Ishikawa (cell line): ENCODE measurements around the gene ZGRF1.

ENCODE experiments used
- CEBPB ChIP-seq: IDR thresholded peaks from 2 replicates; pipeline ENCODE4 v1.6.1; 2012
- EP300 ChIP-seq: IDR thresholded peaks from 2 replicates; pipeline ENCODE4 v1.6.1; 2012; ENCODE audit warnings: borderline replicate concordance
- MAX ChIP-seq: IDR thresholded peaks from 2 replicates; pipeline ENCODE4 v1.6.1; 2012
- NFIC ChIP-seq: IDR thresholded peaks from 2 replicates; pipeline ENCODE4 v1.6.1; 2012
- RAD21 ChIP-seq: IDR thresholded peaks from 2 replicates; pipeline ENCODE4 v1.6.1; 2012; ENCODE audit warnings: low read depth
- USF1 ChIP-seq: IDR thresholded peaks from 2 replicates; pipeline ENCODE4 v1.6.1; 2012

- TF ChIP-seq NFIC, result no peak
- TF ChIP-seq EP300, result no peak
- TF ChIP-seq USF1, result no peak
- TF ChIP-seq CEBPB, result no peak
- no peak for TF ChIP-seq RAD21
- no peak for TF ChIP-seq MAX
Measured at GRCh38 chr4:112673076-112673475, 36.4 kb upstream of the ZGRF1 start.
